ENCODE results near the gene TPRN. TPM values are rescaled to one million over a fixed set of nuclear protein-coding genes. Genes with fewer than 3 reads are reported as not detected.
A peak's percentile ranks its signal among the peaks of the same experiment; 100 is the strongest.

The TPRN gene
- total RNA-seq, 1 experiment from 2014 or later = 24.9 TPM

DNA sequence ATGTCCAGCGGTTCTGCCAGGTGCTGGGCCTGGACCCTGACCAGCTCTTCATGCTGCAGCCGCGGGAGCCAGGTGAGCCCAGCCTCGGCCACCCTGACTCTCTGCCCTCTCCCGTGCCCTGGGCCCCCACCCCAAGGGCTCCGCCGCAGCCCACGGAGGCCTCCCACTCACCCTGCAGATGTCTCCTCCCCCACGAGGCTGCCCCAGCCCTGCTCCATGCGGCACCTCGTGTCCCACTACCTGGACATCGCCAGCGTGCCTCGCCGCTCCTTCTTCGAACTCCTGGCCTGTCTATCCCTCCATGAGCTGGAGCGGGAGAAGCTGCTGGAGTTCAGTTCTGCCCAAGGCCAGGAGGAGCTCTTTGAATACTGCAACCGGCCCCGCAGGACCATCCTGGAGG is 14.1 kb upstream of the TPRN start:
- BruUV-seq (replicated peaks) = no TSS peak
- H3K27ac ChIP-seq (ENCODE audit: low read depth, low read length) = peak overlapping the region; percentile 22; the same call in 1 of the 2 replicates
- H3K4me2 ChIP-seq (ENCODE audit: low read length) = no peak overlapping the region
- no peak overlapping the region for H2AFZ ChIP-seq (ENCODE audit: low read depth, low read length, poor library complexity, severe bottlenecking)
- ATAC-seq = no peak
- intact Hi-C loops (cut with micrococcal nuclease) = no loop called here
- no peaks in the 10 kb centered on the region for H3K9me3 ChIP-seq (ENCODE audit: control insufficient read depth in 1 of 2, insufficient read depth in 1 of 2, low read depth in 1 of 2, low read length in 2 of 2)
- DNase-seq (ENCODE audit: low read depth, low spot score) = no peak
- no peak overlapping the region for H3K9ac ChIP-seq (ENCODE audit: low read length)
- H3K36me3 ChIP-seq (ENCODE audit: control insufficient read depth in 1 of 2, insufficient read depth in 2 of 2, low read length in 2 of 2) = peaks cover 0 to 6% of the 10 kb centered on the region in 2 experiments; a peak in 1 of 4 replicates
- ChIA-PET CTCF (interaction anchor here (2.4 kb wide), 1 partner anchor 8 kb away, joined by 16 read pairs; the partner anchor contains the start of gene RNF208), RAD21 (ENCODE audit: low non-redundant PET in 1 of 2, low total read pairs in 2 of 2, uncharacterized antibody in 2 of 2, unreplicated experiment in 2 of 2) (no interaction called here), POLR2A (interaction anchor here (1.5 kb wide), 1 partner anchor 9 kb away, joined by 4 read pairs; no protein-coding TSS in a partner anchor)
- H3K79me2 ChIP-seq (ENCODE audit: insufficient read depth, low read length) = no peaks in the 10 kb centered on the region
- peaks cover 28 to 44% of the 10 kb centered on the region in 2 experiments for H3K4me1 ChIP-seq (ENCODE audit: control insufficient read depth in 1 of 2, insufficient read depth in 2 of 2, low read length in 2 of 2)
- no peaks in the 10 kb centered on the region for H3K9me2 ChIP-seq (ENCODE audit: insufficient read depth)
- TF ChIP-seq EZH2phosphoT487 (IDR thresholded peaks at IDR 0.05; ENCODE audit: borderline replicate concordance) (no peak), SIN3A (IDR thresholded peaks at IDR 0.05; ENCODE audit: low read depth) (no peak), CEBPB (IDR thresholded peaks at IDR 0.05; ENCODE audit: low read depth) (no peak), FOSL1 (IDR thresholded peaks at IDR 0.05; ENCODE audit: low read depth) (no peak), SP1 (IDR thresholded peaks at IDR 0.05; ENCODE audit: low read depth) (no peak), RAD21 (IDR thresholded peaks at IDR 0.05; ENCODE audit: low read depth) (no peak), YY1 (IDR thresholded peaks at IDR 0.05; ENCODE audit: extremely low read depth, insufficient replicate concordance, low read depth, low read length) (no peak), ELF1 (IDR thresholded peaks at IDR 0.05; ENCODE audit: borderline replicate concordance, low read depth) (no peak), ZFX (IDR thresholded peaks at IDR 0.05) (no peak), ZNF274 (IDR thresholded peaks at IDR 0.05; ENCODE audit: low read depth, low read length) (no peak), SRF (IDR thresholded peaks at IDR 0.05; ENCODE audit: low read depth) (no peak)
- TF ChIP-seq, protein P1, sequence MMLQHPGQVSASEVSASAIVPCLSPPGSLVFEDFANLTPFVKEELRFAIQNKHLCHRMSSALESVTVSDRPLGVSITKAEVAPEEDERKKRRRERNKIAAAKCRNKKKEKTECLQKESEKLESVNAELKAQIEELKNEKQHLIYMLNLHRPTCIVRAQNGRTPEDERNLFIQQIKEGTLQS (IDR thresholded peaks at IDR 0.05) = no peak
- TF ChIP-seq, protein P2, sequence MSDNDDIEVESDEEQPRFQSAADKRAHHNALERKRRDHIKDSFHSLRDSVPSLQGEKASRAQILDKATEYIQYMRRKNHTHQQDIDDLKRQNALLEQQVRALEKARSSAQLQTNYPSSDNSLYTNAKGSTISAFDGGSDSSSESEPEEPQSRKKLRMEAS (IDR thresholded peaks at IDR 0.05) = no peak
- TF ChIP-seq, protein P3, sequence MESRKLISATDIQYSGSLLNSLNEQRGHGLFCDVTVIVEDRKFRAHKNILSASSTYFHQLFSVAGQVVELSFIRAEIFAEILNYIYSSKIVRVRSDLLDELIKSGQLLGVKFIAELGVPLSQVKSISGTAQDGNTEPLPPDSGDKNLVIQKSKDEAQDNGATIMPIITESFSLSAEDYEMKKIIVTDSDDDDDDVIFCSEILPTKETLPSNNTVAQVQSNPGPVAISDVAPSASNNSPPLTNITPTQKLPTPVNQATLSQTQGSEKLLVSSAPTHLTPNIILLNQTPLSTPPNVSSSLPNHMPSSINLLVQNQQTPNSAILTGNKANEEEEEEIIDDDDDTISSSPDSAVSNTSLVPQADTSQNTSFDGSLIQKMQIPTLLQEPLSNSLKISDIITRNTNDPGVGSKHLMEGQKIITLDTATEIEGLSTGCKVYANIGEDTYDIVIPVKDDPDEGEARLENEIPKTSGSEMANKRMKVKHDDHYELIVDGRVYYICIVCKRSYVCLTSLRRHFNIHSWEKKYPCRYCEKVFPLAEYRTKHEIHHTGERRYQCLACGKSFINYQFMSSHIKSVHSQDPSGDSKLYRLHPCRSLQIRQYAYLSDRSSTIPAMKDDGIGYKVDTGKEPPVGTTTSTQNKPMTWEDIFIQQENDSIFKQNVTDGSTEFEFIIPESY (IDR thresholded peaks at IDR 0.05; ENCODE audit: extremely low read depth, insufficient replicate concordance, low read length) = no peak
- TF ChIP-seq, protein P4, sequence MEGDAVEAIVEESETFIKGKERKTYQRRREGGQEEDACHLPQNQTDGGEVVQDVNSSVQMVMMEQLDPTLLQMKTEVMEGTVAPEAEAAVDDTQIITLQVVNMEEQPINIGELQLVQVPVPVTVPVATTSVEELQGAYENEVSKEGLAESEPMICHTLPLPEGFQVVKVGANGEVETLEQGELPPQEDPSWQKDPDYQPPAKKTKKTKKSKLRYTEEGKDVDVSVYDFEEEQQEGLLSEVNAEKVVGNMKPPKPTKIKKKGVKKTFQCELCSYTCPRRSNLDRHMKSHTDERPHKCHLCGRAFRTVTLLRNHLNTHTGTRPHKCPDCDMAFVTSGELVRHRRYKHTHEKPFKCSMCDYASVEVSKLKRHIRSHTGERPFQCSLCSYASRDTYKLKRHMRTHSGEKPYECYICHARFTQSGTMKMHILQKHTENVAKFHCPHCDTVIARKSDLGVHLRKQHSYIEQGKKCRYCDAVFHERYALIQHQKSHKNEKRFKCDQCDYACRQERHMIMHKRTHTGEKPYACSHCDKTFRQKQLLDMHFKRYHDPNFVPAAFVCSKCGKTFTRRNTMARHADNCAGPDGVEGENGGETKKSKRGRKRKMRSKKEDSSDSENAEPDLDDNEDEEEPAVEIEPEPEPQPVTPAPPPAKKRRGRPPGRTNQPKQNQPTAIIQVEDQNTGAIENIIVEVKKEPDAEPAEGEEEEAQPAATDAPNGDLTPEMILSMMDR (IDR thresholded peaks at IDR 0.05 in 2 of 3, conservative IDR thresholded peaks at IDR 0.05 in 1 of 3; ENCODE audit: borderline replicate concordance in 1 of 3, insufficient read depth in 1 of 3, low read depth in 2 of 3, low read length in 2 of 3) = no peak
- no peaks in the 10 kb centered on the region for H3K27me3 ChIP-seq (ENCODE audit: insufficient read depth, low read length)
- no peaks in the 10 kb centered on the region for H4K20me1 ChIP-seq (ENCODE audit: insufficient read depth)
- H3K4me3 ChIP-seq (replicated peaks in 1 of 2; ENCODE audit: low read depth in 1 of 2, low read length in 2 of 2) = no peak overlapping the region
